ENCODE measurements around the gene KIF26A. TPM values are rescaled to one million over a fixed set of nuclear protein-coding genes. Genes with fewer than 3 reads are reported as not detected.
A peak's percentile ranks its signal among the peaks of the same experiment; 100 is the strongest.

KIF26A gene
- total RNA-seq, 2 donors from 2014 or later: 1.6 to 13.9 TPM

GRCh38 chr14:104099096-104100041 lies 39.0 kb upstream of the KIF26A start:
- WGBS: 81% methylated on average over 23 of the region's 26 CpGs
- Histone ChIP-seq H3K9me3 (no peaks in the 10 kb centered on the region), H3K27me3 (replicated peaks; ENCODE audit: insufficient read depth) (peaks cover 5% of the 10 kb centered on the region), H3K27ac (no peak overlapping the region), H3K36me3 (no peaks in the 10 kb centered on the region), H3K4me1 (replicated peaks) (peaks cover 3% of the 10 kb centered on the region), H3K4me3 (no peak overlapping the region)
- TF ChIP-seq POLR2AphosphoS5 (IDR thresholded peaks at IDR 0.05) (no peak), POLR2A (IDR thresholded peaks at IDR 0.05) (no peak), CTCF (IDR thresholded peaks at IDR 0.05) (no peak)
- intact Hi-C loops (cut with DNase I): no loop called here
- DNase-seq (ENCODE audit: low spot score): no peak

DNA sequence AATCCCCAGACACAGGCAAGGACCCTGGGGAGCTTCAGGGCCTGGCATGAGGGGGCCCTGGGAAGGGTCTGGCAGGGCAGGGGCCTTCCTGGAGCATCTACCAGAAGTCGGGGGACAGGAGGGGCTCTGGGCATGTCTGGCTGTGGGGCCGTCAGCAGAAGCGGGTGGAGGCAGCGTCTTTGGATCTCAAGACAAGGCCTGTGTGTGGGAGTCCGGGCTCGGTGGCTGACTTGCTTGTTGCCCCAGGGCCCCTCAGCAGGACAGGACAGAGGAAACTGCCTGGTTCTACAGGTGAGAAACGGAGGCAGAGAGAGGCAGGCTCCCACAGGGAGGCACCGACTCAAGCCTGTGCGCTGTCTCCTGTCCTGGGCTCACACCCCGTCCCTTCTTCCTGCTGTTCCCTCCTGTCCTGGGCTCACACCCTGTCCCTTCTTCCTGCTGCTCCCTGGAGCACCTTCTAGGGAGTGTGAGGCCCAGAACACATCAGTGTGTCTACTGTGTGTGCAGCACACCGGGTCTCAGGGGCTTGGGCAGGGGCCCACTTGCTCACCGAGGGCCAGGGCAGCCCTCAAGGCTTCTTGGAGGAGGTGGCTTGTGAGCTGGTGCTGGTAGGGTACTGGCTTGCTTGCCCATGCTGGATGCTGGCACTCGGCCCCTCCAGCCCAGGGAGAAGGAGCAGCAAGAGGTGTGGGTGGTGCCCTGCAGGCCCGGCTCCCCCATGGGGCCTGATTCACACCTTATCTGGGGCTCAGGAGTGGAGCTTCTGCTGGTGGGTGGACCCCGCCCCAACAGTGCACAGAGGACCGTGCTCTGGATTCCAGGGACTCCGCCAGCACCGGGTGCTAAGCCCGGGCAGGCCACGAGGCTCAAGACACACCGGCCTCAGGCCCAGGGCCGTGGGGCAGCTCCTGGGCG lies 38.0 kb upstream of the KIF26A start:
- 79% methylated on average over 12 of the region's 23 CpGs for WGBS
- H3K27me3 ChIP-seq (replicated peaks; ENCODE audit: insufficient read depth): peaks cover 5% of the 10 kb centered on the region
- H3K4me3 ChIP-seq: no peak overlapping the region
- TF ChIP-seq POLR2AphosphoS5 (IDR thresholded peaks at IDR 0.05) (no peak), POLR2A (IDR thresholded peaks at IDR 0.05) (no peak), CTCF (IDR thresholded peaks at IDR 0.05) (no peak)
- H3K9me3 ChIP-seq: no peaks in the 10 kb centered on the region
- H3K27ac ChIP-seq: no peak overlapping the region
- no peaks in the 10 kb centered on the region for H3K36me3 ChIP-seq
- DNase-seq (ENCODE audit: low spot score): no peak
- intact Hi-C loops (cut with DNase I): no loop called here
- H3K4me1 ChIP-seq (replicated peaks): peaks cover 3% of the 10 kb centered on the region

DNA sequence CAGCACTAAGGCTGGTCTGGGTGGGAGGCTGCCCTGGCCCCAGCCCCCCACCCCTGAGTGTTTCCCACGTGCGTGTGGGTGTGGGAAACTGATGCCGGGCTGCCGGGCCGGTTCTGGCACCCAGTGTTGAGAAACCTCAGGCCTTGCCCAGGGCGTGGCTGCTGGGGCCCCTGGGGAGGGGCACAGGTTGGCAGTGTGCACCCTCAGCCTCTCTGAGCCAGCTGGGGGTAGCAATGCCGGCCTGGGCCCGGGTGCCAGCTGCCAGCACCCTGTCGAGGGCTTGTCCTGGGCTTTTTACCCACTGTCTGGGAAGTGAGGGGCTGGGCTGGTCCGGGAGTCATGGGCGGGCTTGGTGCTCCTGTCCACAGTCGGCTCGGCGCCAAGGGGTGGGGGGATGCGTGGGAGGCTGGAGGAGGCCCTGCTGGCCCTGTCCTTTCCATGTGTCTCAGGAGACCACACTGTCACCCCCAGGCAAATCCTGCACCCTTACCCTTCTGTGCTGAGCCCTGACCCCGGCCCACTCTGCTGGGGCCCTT lies 37.2 kb upstream of the KIF26A start:
- H3K36me3 ChIP-seq: no peaks in the 10 kb centered on the region
- H3K4me1 ChIP-seq (replicated peaks): peaks cover 3% of the 10 kb centered on the region
- no peak for TF ChIP-seq CTCF (IDR thresholded peaks at IDR 0.05)
- TF ChIP-seq POLR2AphosphoS5 (IDR thresholded peaks at IDR 0.05): peak; percentile 10
- no peak overlapping the region for H3K27ac ChIP-seq
- WGBS: 48% methylated on average over 16 of the region's 16 CpGs
- H3K4me3 ChIP-seq: no peak overlapping the region
- peak; percentile 30 for DNase-seq (ENCODE audit: low spot score)
- peaks cover 5% of the 10 kb centered on the region for H3K27me3 ChIP-seq (replicated peaks; ENCODE audit: insufficient read depth)
- H3K9me3 ChIP-seq: no peaks in the 10 kb centered on the region
- intact Hi-C loops (cut with DNase I): no loop called here

- peaks cover 3% of the 10 kb centered on the region for H3K4me1 ChIP-seq (replicated peaks)
- intact Hi-C loops (cut with DNase I): no loop called here
- peaks cover 3% of the 10 kb centered on the region for H3K27me3 ChIP-seq (replicated peaks; ENCODE audit: insufficient read depth)
- TF ChIP-seq CTCF (IDR thresholded peaks at IDR 0.05) (no peak), POLR2AphosphoS5 (IDR thresholded peaks at IDR 0.05) (no peak), POLR2A (IDR thresholded peaks at IDR 0.05) (no peak)
- no peak for DNase-seq (ENCODE audit: low spot score)
- H3K9me3 ChIP-seq: no peaks in the 10 kb centered on the region
- no peak overlapping the region for H3K4me3 ChIP-seq
- 89% methylated on average over 16 of the region's 16 CpGs for WGBS
- no peaks in the 10 kb centered on the region for H3K36me3 ChIP-seq
- no peak overlapping the region for H3K27ac ChIP-seq
Observed at GRCh38 chr14:104101651-104102281, 36.6 kb upstream of the KIF26A start.

All from prostate gland (tissue), 2 donors.